ENCODE results near the gene ACADVL.
"Not testable (repeated sequence)": the region's sequence is repeated elsewhere in the genome, so short reads cannot be mapped to it uniquely, and the experiment has no call there.

ACADVL gene

DNA sequence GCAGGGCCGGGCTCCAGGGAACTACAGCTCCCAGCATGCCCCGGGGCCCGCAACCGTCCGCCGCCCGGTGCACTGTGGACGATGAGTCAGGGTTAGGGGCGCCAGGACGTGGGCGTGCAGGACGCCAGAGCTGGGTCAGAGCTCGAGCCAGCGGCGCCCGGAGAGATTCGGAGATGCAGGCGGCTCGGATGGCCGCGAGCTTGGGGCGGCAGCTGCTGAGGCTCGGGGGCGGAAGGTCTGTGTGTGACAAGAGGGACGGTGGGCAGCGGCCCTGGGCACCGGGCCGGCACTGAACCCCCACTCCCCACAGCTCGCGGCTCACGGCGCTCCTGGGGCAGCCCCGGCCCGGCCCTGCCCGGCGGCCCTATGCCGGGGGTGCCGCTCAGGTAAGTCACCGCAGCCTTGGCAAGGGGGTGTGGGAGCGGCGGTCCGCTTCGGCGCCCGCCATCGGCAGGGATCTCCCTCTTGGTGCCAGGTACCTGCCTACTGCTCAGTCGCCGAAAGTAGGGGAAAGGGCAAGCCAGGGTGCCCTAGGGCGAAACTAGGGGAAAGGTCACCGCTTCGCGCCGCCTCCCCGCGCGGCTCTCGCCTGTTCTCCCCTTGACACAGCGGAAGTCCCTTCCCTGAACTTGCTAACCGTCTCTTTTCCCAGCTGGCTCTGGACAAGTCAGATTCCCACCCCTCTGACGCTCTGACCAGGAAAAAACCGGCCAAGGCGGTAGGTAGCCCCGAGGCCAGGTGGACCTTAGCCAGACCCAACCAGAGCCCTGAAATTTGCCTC is at the start of gene ACADVL, which contains the start of gene DLG4:
Gene ACADVL (plus strand): TSS at position 127 of the 781 bp plus-strand sequence. CDS start 47 bp downstream, at position 174.
Gene DLG4 (minus strand): TSS at position 25 of the 781 bp plus-strand sequence.
- no peak for DNase-seq

GRCh38 chr17:7172522-7173191 is 47.1 kb upstream of the ACADVL start:
- not testable (repeated sequence) for DNase-seq

DNA sequence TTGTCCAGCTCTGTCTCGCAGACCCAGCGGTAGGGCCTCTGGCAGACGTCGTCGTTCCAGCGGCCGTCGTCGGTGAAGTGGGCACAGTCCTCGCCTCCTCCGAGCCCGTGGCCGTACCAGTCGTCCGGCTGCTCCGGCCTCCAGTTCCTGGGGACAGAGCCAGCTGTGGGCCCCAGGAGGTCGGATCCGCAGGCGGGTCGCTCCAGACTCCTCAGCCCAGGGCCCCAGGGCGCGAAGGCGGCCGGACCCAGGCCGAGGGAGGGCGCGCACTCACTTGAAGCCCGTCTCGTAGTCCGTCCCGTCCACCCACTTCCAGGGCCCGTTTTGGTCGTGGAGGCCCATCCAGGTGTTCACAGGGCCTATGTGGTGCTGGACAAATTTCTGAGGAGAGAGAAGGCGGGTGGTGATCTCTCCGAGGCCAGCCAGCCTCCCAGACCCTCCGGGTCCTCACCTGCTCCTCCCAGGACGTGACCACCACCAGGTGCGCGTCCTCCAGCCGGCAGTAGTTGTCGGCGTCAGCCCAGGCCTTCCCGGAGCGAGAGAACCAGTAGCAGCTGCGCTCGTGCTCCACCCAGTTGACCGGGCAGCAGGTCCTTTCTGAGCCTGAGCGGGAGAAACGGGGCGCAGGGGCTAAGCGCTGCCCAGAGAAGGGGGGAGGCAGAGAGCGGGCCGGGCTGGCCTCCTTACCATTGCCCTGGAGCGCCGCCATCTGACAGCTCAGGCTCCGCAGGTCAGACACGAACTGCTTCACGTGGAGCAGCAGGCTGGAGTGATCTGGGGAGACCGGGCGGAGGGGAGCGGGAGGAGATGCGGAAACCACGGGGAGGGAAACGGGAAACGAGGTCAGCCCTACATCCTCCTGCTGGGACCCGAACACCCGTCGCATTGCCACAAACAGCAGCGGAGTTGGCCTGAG is 45.8 kb upstream of the ACADVL start:
- DNase-seq = no peak

- DNase-seq = no peak
Measured at GRCh38 chr17:7174603-7175326, 45.0 kb upstream of the ACADVL start.

DNA sequence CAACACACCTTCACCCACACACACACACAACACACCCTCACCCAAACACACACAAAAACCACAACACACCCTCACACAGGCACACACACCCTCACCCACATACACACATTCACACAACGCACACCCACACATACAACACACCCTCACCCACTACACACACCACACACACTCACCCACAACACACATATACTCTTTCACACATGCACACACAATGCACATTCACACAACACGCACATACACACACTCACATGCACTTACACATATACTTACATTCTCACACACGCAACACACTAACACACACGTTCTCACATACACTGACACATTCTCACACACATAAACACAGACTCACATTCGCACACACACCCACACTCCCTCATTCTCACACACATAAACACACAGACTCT is 44.4 kb upstream of the ACADVL start:
- no peak for DNase-seq

DNA sequence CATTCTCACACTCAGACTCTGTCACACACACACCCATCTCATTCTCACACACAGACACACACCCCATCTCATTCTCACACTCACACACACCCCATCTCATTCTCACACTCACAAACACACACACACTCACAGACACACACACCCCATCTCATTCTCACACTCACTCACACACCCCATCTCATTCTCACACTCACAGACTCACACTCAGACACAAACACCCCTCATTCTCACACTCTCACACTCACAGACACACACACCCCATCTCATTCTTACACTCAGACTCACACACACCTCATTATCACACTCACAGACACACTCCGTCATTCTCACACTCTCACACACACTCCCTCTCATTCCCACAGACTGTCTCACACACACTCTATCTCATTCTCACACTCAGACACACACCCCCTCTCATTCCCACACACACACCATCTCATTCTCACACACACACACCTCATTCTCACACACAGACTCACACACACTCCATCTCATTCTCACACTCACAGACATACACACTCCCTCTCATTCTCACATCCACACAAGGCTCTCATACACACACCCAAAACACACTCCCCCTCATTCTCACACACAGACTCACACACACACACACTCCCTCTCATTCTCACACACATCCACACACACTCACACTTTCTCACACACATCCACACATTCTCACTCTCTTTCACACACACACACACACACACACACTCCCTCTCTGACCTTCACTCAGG is 43.5 kb upstream of the ACADVL start:
- no peak for DNase-seq

DNA sequence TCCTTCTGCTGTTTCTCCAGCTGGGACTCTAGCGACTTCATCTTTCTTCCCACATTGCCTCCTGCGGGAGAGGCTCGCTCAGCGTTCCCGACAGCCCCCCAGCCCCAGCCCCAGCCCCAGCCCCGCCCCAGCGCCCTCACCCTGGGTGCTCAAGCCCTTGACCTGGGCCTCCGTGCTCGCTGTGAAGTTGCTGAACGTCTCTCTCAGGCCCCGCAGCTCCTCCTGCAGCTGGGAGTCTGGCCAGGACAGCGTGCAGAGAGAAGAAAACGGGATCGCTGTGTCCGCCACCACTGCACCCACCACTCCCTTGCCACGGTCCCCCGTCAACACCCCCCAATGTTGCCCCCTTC is 42.9 kb upstream of the ACADVL start:
- DNase-seq = no peak

GRCh38 chr17:7177191-7177953 is 42.4 kb upstream of the ACADVL start:
- peak; percentile 7 for DNase-seq

DNA sequence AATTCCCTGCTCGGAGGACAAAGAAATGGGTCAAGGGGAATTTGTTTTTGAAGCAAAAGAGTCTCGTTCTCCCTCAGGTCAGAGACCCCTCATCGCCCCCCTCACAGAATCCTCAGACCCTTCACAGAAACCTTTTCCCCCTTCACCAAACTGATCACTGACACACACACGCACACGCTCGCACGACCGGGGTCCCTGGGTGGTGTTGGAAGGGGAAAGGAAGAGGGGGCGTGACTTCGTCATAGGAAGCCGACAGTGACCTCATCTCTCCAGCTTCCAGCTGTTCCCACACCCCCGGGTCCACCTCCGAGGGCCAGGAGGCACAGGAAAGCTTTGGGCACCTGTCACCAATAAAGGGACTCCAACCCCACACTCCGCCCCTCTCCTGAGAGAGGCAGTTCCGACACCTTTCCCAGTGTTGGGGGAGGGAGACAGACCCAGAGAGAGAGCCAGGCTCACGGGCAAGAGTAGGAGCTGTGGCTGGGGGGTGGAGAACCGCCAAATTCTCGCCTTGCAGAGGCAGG is 41.7 kb upstream of the ACADVL start:
- no peak for DNase-seq

DNA sequence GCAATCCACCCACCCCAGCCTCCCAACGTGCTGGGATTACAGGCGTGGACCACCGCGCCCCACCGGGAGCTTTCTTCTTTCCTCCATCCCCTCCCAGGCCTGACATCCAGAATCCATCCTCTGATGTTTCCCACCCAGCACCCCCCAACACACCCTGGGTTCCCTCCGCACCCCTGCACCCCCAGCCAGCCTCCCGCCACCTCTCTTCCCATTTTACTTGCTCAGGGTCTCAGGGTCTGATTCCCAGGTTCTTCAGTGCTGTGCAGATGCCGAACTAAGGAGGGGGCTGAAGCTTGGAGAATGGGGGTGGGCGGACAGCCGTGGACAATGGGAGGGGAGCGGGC is 40.8 kb upstream of the ACADVL start:
- no peak for DNase-seq

- DNase-seq = no peak
Measured at GRCh38 chr17:7179317-7180254, 40.2 kb upstream of the ACADVL start, which contains the start of gene ASGR1. Gene ASGR1 (minus strand): TSS chr17:7179370. CDS start chr17:7178563, 807 bp downstream.

DNA sequence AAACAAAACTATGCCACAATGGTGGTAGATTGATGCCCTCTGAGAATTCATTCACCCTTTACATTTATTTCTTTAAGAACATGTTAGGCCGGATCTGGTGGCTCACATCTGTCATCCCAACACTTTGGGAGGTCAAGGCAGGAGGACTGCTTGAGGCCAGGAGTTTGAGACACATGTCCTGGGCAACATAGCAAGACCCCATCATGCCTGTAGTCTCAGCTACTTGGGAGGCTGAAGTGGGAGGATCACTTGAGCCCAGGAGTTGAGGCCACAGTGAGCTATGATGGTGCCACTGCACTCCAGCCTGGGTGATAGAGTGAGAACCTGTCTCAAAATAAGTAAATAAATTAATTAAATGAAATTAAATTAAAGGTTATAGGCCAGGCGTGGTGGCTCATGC is 37.6 kb upstream of the ACADVL start:
- DNase-seq = not testable (repeated sequence)

GRCh38 chr17:7183433-7184090 is 36.2 kb upstream of the ACADVL start:
- DNase-seq = no peak

DNA sequence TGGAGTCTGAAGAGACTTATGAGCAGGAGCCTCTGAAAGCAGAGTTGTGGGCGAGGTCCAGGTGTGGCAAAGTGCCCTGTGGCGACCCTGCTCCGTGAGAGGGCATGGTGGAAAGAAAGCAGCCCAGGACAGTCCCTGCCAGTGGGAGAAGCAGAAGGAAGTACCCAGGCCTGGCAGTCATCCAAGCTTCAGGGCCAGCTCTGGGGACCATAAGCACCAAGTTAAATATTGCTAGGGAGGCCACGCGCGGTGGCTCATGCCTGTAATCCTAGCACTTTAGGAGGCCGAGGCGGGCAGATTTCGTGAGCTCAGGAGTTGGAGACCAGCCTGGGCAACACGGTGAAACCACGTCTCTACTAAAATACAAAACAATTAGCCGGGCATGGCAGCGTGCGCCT is 35.6 kb upstream of the ACADVL start:
- no peak for DNase-seq

DNA sequence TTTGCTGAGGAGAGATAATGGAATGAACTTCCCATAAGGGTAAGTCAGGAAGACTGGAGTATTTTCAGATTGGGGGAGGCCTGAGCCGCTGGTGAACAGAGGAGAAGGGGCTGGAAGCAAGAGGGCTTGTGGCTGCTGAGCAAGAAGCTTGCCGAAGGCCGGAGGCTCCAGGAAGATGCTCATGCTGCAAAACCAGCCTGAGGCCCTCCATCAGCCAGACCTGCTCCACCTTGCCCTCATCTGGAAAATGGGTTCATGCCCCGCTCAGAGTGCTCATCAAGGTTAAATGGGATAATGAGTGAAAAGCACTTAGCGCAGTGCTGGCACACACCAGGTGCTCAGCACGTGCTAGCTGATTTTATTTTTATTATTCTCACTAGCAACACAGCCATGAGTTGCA is 35.1 kb upstream of the ACADVL start:
- no peak for DNase-seq

DNA sequence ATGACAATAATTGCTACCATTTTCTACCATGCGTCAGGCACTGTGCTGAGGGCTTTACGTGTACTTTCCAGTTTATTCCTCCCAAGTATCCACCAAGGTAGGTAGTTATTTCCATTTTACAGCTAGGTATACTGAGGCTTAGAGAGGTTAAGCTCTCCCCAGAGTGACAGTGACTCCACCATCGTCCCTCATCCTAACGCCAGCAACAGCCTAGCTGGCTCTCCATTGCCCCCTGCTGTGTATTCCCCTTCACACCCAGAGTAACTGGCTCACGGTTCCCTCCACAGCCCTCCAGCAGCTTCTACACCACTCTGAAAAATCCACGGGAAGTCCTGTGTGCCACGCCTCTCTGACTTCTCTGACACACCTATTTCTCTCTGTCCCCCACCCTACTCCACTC is 33.5 kb upstream of the ACADVL start:
- no peak for DNase-seq

GRCh38 chr17:7190276-7190917 is 29.3 kb upstream of the ACADVL start:
- no peak for DNase-seq

- DNase-seq = no peak
Measured at GRCh38 chr17:7191069-7191468, 28.7 kb upstream of the ACADVL start.
